Activated CD8-positive, alpha-beta memory T cell treated with anti-CD3 and anti-CD28 coated beads, Interleukin-2, amount 50 U/mL, for 24 hours (primary cell): ENCODE data around the gene GHSR.
A peak's percentile ranks its signal among the peaks of the same experiment; 100 is the strongest.

Experiments
- DNase-seq: peaks from one replicate; pipeline ENCODE4 v3.0.0-alpha.2; 2020; ENCODE audit errors: extremely low read depth

Gene GHSR

GRCh38 chr3:172447611-172448579, at the start of gene GHSR:
GHSR (minus strand) TSS chr3:172448456; CDS start chr3:172448413, 43 bp downstream.
- no peak for DNase-seq

- peak; percentile 48 for DNase-seq
Measured at GRCh38 chr3:172490198-172490669, 42.0 kb upstream of the GHSR start.

- DNase-seq, result no peak
Measured at GRCh38 chr3:172478116-172478515, 29.9 kb upstream of the GHSR start.

GRCh38 chr3:172476347-172476746, 28.1 kb upstream of the GHSR start:
- DNase-seq, result no peak

- DNase-seq, result no peak
Measured at GRCh38 chr3:172475703-172476102, 27.4 kb upstream of the GHSR start.

- DNase-seq, result no peak
Measured at GRCh38 chr3:172471903-172472302, 23.6 kb upstream of the GHSR start.

- no peak for DNase-seq
Measured at GRCh38 chr3:172470588-172470987, 22.3 kb upstream of the GHSR start.

GRCh38 chr3:172467170-172467824, 19.0 kb upstream of the GHSR start:
- no peak for DNase-seq

GRCh38 chr3:172466553-172467130, 18.4 kb upstream of the GHSR start:
- DNase-seq, result no peak

GRCh38 chr3:172465281-172465680, 17.0 kb upstream of the GHSR start:
- no peak for DNase-seq

GRCh38 chr3:172464306-172464705, 16.1 kb upstream of the GHSR start:
- DNase-seq, result no peak

GRCh38 chr3:172461530-172462138, 13.4 kb upstream of the GHSR start:
- no peak for DNase-seq

GRCh38 chr3:172456404-172456803, 8.1 kb upstream of the GHSR start:
- DNase-seq, result no peak

- no peak for DNase-seq
Measured at GRCh38 chr3:172454180-172454579, 5.9 kb upstream of the GHSR start.

- no peak for DNase-seq
Measured at GRCh38 chr3:172449466-172450149, 1.4 kb upstream of the GHSR start.

- DNase-seq, result no peak
Measured at GRCh38 chr3:172448661-172449465, 607 bp upstream of the GHSR start.

GRCh38 chr3:172446198-172446597, 2.1 kb downstream of the GHSR start:
- no peak for DNase-seq

GRCh38 chr3:172444821-172445220, 3.4 kb downstream of the GHSR start:
- DNase-seq, result no peak

- DNase-seq, result no peak
Measured at GRCh38 chr3:172442606-172443005, 5.7 kb downstream of the GHSR start.

- DNase-seq, result no peak
Measured at GRCh38 chr3:172441581-172441980, 6.7 kb downstream of the GHSR start.

GRCh38 chr3:172438186-172438585, 10.1 kb downstream of the GHSR start:
- DNase-seq, result no peak
